Forelimb muscle (tissue), 1 donor: ENCODE measurements around the gene CARD9. TPM values are rescaled to one million over a fixed set of nuclear protein-coding genes. Genes with fewer than 3 reads are reported as not detected.

Source experiments
- DNase-seq: peaks from one replicate; pipeline ENCODE4 v3.0.0-alpha.2; 2013; ENCODE audit warnings: low read depth
- polyA plus RNA-seq: library from polyadenylated mRNA; unstranded; fragments of 120-200 nt; gene quantifications from one replicate; pipeline ENCODE4 v1.2.1, GENCODE V29; 2013; ENCODE audit not compliant: insufficient read length

Gene CARD9
- polyA plus RNA-seq, 1 donor = 0.82 TPM

- no peak for DNase-seq
Measured at GRCh38 chr9:136401173-136401922, 27.9 kb upstream of the CARD9 start.

- peak; percentile 62 for DNase-seq
Measured at GRCh38 chr9:136400038-136400834, 26.8 kb upstream of the CARD9 start, which contains the start of gene SNAPC4. TSS of gene SNAPC4 (minus strand) at chr9:136400170. CDS start at chr9:136398428, 1,742 bp downstream.

GRCh38 chr9:136399176-136400037, 25.9 kb upstream of the CARD9 start:
- no peak for DNase-seq

- no peak for DNase-seq
Measured at GRCh38 chr9:136398286-136398685, 24.8 kb upstream of the CARD9 start.

GRCh38 chr9:136397643-136398042, 24.2 kb upstream of the CARD9 start:
- no peak for DNase-seq

GRCh38 chr9:136396219-136396515, 22.7 kb upstream of the CARD9 start:
- no peak for DNase-seq

GRCh38 chr9:136395345-136396218, 22.1 kb upstream of the CARD9 start:
- DNase-seq = no peak

GRCh38 chr9:136395020-136395340, 21.5 kb upstream of the CARD9 start:
- DNase-seq = no peak

- DNase-seq = no peak
Measured at GRCh38 chr9:136394312-136395019, 21.0 kb upstream of the CARD9 start.

- DNase-seq = no peak
Measured at GRCh38 chr9:136393531-136393930, 20.1 kb upstream of the CARD9 start.

- DNase-seq = no peak
Measured at GRCh38 chr9:136392538-136393449, 19.3 kb upstream of the CARD9 start.

- DNase-seq = no peak
Measured at GRCh38 chr9:136391737-136392537, 18.5 kb upstream of the CARD9 start.

- DNase-seq = no peak
Measured at GRCh38 chr9:136389396-136389795, 15.9 kb upstream of the CARD9 start.

GRCh38 chr9:136387217-136387616, 13.7 kb upstream of the CARD9 start:
- no peak for DNase-seq

GRCh38 chr9:136386018-136386417, 12.5 kb upstream of the CARD9 start:
- DNase-seq = no peak

GRCh38 chr9:136385015-136385414, 11.5 kb upstream of the CARD9 start:
- no peak for DNase-seq

GRCh38 chr9:136383436-136383835, 10.0 kb upstream of the CARD9 start:
- DNase-seq = no peak

- DNase-seq = no peak
Measured at GRCh38 chr9:136381966-136382513, 8.6 kb upstream of the CARD9 start.
